Right renal cortex interstitium (tissue), 3 donors: ENCODE data around the gene DAGLA. TPM values are rescaled to one million over a fixed set of nuclear protein-coding genes. Genes with fewer than 3 reads are reported as not detected.

Experiments used
- DNase-seq, 3 donors: peaks; one replicate each; pipeline ENCODE4 v3.0.0-alpha.2; 2013; ENCODE audit warnings: low read depth in 3 of 3, low spot score in 2 of 3
- polyA plus RNA-seq, 3 donors: library from polyadenylated mRNA; unstranded; fragments of 120-200 nt; gene quantifications; one replicate each; pipeline ENCODE4 v1.2.1, GENCODE V29; 2013; ENCODE audit not compliant: insufficient read length in 3 of 3

The DAGLA gene
- polyA plus RNA-seq, 3 donors, result 2.6 to 3.3 (median 3.0) TPM

GRCh38 chr11:61761440-61762222, 81.4 kb downstream of the DAGLA start:
- DNase-seq, result no peak

- DNase-seq, result no peak
Measured at GRCh38 chr11:61762223-61762615, 82.0 kb downstream of the DAGLA start.

GRCh38 chr11:61762798-61763197, 82.6 kb downstream of the DAGLA start:
- no peak for DNase-seq

GRCh38 chr11:61763930-61764605, 83.9 kb downstream of the DAGLA start:
- no peak for DNase-seq

GRCh38 chr11:61764606-61765260, 84.5 kb downstream of the DAGLA start:
- DNase-seq, result no peak

- no peak for DNase-seq
Measured at GRCh38 chr11:61765550-61766253, 85.5 kb downstream of the DAGLA start.

- DNase-seq, result no peak
Measured at GRCh38 chr11:61766353-61766841, 86.2 kb downstream of the DAGLA start.

- DNase-seq, result no peak
Measured at GRCh38 chr11:61768376-61769076, 88.3 kb downstream of the DAGLA start.

- DNase-seq, result no peak
Measured at GRCh38 chr11:61769169-61769920, 89.2 kb downstream of the DAGLA start.

- no peak for DNase-seq
Measured at GRCh38 chr11:61769946-61770683, 89.9 kb downstream of the DAGLA start.

GRCh38 chr11:61771195-61771894, 91.2 kb downstream of the DAGLA start:
- DNase-seq, result no peak

GRCh38 chr11:61771985-61772455, 91.8 kb downstream of the DAGLA start:
- DNase-seq, result no peak

- DNase-seq, result no peak
Measured at GRCh38 chr11:61773356-61773755, 93.2 kb downstream of the DAGLA start.

GRCh38 chr11:61773809-61774208, 93.6 kb downstream of the DAGLA start:
- no peak for DNase-seq

- no peak for DNase-seq
Measured at GRCh38 chr11:61774411-61774810, 94.2 kb downstream of the DAGLA start.

- DNase-seq, result no peak
Measured at GRCh38 chr11:61775106-61775505, 94.9 kb downstream of the DAGLA start.

- no peak for DNase-seq
Measured at GRCh38 chr11:61775606-61776554, 95.7 kb downstream of the DAGLA start.
